ENCODE results near the gene ATAD5.

- TF ChIP-seq, protein P1, sequence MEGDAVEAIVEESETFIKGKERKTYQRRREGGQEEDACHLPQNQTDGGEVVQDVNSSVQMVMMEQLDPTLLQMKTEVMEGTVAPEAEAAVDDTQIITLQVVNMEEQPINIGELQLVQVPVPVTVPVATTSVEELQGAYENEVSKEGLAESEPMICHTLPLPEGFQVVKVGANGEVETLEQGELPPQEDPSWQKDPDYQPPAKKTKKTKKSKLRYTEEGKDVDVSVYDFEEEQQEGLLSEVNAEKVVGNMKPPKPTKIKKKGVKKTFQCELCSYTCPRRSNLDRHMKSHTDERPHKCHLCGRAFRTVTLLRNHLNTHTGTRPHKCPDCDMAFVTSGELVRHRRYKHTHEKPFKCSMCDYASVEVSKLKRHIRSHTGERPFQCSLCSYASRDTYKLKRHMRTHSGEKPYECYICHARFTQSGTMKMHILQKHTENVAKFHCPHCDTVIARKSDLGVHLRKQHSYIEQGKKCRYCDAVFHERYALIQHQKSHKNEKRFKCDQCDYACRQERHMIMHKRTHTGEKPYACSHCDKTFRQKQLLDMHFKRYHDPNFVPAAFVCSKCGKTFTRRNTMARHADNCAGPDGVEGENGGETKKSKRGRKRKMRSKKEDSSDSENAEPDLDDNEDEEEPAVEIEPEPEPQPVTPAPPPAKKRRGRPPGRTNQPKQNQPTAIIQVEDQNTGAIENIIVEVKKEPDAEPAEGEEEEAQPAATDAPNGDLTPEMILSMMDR (IDR thresholded peaks at IDR 0.05), result no peak
- TF ChIP-seq POLR2AphosphoS5 (IDR thresholded peaks at IDR 0.05), result no peak
Measured at GRCh38 chr17:30788918-30789317, 42.8 kb upstream of the ATAD5 start.

All from breast epithelium (tissue), 3 donors.